B cell (primary cell): Measurements from ENCODE around the gene CWC27.

Source experiments
- CTCF ChIP-seq: fragments of 200-600 bp; IDR thresholded peaks from one replicate; pipeline ENCODE4 v1.8.0; 2022; ENCODE audit warnings: antibody characterized with exemption, mild to moderate bottlenecking
- EZH2 ChIP-seq: IDR thresholded peaks from 2 replicates; pipeline ENCODE4 v1.6.1; 2012; ENCODE audit warnings: borderline replicate concordance, low read depth, mild to moderate bottlenecking, moderate library complexity, low read length; ENCODE audit not compliant: insufficient read depth, poor library complexity, severe bottlenecking

- TF ChIP-seq CTCF (no peak), EZH2 (no peak)
Measured at GRCh38 chr5:65041296-65042158, 272.8 kb downstream of the CWC27 start.
